Spleen (tissue), 11 donors: ENCODE data around the gene GCK. TPM values are rescaled to one million over a fixed set of nuclear protein-coding genes. Genes with fewer than 3 reads are reported as not detected.

Experiments used
- DNase-seq: peaks from one replicate; pipeline ENCODE4 v3.0.0-alpha.2; 2020
- H3K27ac ChIP-seq, 8 donors: fragments of 200-600 bp; sonication (generic) in 7 of 8; 1 replicate in 4 of 8; 2 replicates in 4 of 8; pipeline versions ENCODE4 v1.5.0 to v1.8.0; 2016 to 2021; ENCODE audit warnings: inconsistent platforms in 4 of 8, mild to moderate bottlenecking in 4 of 8, moderate library complexity in 1 of 8
- H3K27me3 ChIP-seq, 7 donors: fragments of 200-600 bp; sonication (generic) in 6 of 7; replicated peaks in 1 of 7; 1 replicate in 4 of 7; 2 replicates in 3 of 7; pipeline versions ENCODE4 v1.5.0 to v1.8.0; 2016 to 2021; ENCODE audit warnings: inconsistent platforms in 3 of 7, mild to moderate bottlenecking in 1 of 7
- H3K36me3 ChIP-seq, 6 donors: fragments of 200-600 bp; sonication (generic) in 5 of 6; 1 replicate in 4 of 6; 2 replicates in 2 of 6; pipeline versions ENCODE4 v1.5.0 to v1.8.0; 2016 to 2021; ENCODE audit warnings: inconsistent platforms in 2 of 6
- H3K4me1 ChIP-seq, 6 donors: fragments of 200-600 bp; sonication (generic) in 5 of 6; 1 replicate in 3 of 6; 2 replicates in 3 of 6; pipeline versions ENCODE4 v1.5.0 to v1.8.0; 2016 to 2021; ENCODE audit warnings: inconsistent platforms in 3 of 6
- H3K4me3 ChIP-seq, 8 donors: fragments of 200-600 bp; sonication (generic) in 7 of 8; 1 replicate in 4 of 8; 2 replicates in 4 of 8; pipeline versions ENCODE4 v1.5.0 to v1.8.0; 2016 to 2021; ENCODE audit warnings: inconsistent platforms in 4 of 8, mild to moderate bottlenecking in 4 of 8, moderate library complexity in 2 of 8
- H3K9me3 ChIP-seq, 8 donors: fragments of 200-600 bp; sonication (generic) in 7 of 8; 1 replicate in 4 of 8; 2 replicates in 4 of 8; pipeline versions ENCODE4 v1.5.0 to v1.8.0; 2016 to 2021; ENCODE audit warnings: inconsistent platforms in 4 of 8
- POLR2A ChIP-seq, 3 donors: fragments of 450-650 bp; IDR thresholded peaks; one replicate each; pipeline ENCODE4 v1.5.1; 2017; ENCODE audit warnings: antibody characterized with exemption in 3 of 3, mild to moderate bottlenecking in 1 of 3
- POLR2AphosphoS5 ChIP-seq, 3 donors: sonication (generic); formaldehyde crosslinking; IDR thresholded peaks; one replicate each; pipeline ENCODE4 v1.5.1; 2017; ENCODE audit warnings: antibody characterized with exemption in 3 of 3
- WGBS, 5 donors: extraction: QIAGEN DNeasy Blood & Tissue Kit in 3 of 5; methylation state at CpG; one replicate each; pipeline versions ENCODE4 v1.1.5 to v1.1.7; 2013 to 2018; 5-methylcytosine and 5-hydroxymethylcytosine counted together
- intact Hi-C: fragments of 100-400 bp; cut with DNase I; formaldehyde crosslinking; loops from one replicate; pipeline ENCODE4 v1.15.0; 2023; ENCODE audit warnings: low total_unique reads
- polyA plus RNA-seq, 3 donors: library from polyadenylated mRNA; stranded (reverse); fragments of 200-250 nt; gene quantifications; one replicate each; pipeline ENCODE4 v1.2.1, GENCODE V29; 2013
- total RNA-seq, 7 donors: library from RNA; depleted of rRNA in 3 of 7; stranded (reverse); fragments of >200 nt in 3 of 7; fragmentation: NEBNext Ultra II Directional in 4 of 7; extraction: Animal tissue kit (Norgen Biotek cat#: 25700) in 4 of 7; gene quantifications; one replicate each; pipeline versions ENCODE4 v1.1.0 to v1.2.1, GENCODE V29; 2016 to 2021
- TF ChIP-seq, protein P1 (sequence below), 11 experiments: fragments of 200-600 bp in 7 of 11; fragments of 450-650 bp in 4 of 11; sonication (generic) in 4 of 11; IDR thresholded peaks in 8 of 11; conservative IDR thresholded peaks in 3 of 11; 1 replicate in 7 of 11; 2 replicates in 4 of 11; pipeline versions ENCODE4 v1.4.0 to v1.8.0; 2016 to 2021; ENCODE audit warnings: antibody characterized with exemption in 11 of 11, inconsistent platforms in 4 of 11, mild to moderate bottlenecking in 1 of 11
- donor health status: healthy with polysubstance abuse.
- donor health status: DM: no; HTN: no; CAD: no; lungs with moderate emphysema.
- donor health status: DM: no; HTN: no; CAD: no.
- donor health status: Bipolar disorder and iron deficiency.
- donor health status: healthy.
- donor health status: DM: no; HTN: no; CAD: no.
- donor health status: DM: yes; HTN: yes; CAD: no.

Gene GCK
- total and polyA plus RNA-seq, 10 donors: 0.29 to 1.7 (median 0.55) TPM; not detected in 3

DNA sequence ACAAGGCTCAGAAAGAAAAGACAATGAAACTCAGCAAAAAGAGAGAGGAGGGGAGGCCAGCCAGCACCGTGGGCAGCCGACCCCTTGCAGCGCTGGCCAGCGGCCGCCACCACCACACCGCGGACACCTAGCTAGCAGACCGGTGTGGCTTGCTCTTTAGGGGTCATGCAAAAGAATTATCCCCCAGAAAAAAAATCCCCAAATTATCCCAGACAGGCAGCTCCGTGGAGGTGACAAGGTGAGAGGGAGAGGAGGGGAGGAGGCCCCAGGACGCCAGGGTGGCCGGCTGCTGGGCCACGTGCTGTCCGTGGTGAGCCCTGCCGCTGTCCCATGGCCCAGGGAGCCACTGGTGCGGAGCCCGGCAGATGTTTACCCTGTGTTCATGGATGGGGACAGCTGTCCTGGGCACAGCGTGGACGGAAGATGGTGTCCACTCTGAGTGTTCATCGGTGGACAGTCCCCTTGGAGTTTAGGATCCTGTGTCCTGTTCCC, 28.0 kb upstream of the GCK start:
- peak; percentile 76 for DNase-seq
- peaks cover 0 to 10% (median 0%) of the 10 kb centered on the region in 7 donors for H3K27me3 ChIP-seq
- peaks cover 0 to 28% (median 16%) of the 10 kb centered on the region in 6 donors for H3K36me3 ChIP-seq
- WGBS, 5 donors: 83 to 91% (median 89%) methylated on average over 18 to 19 of the region's 19 CpGs
- H3K4me1 ChIP-seq: peaks cover 0 to 6% (median 0%) of the 10 kb centered on the region in 6 donors
- no peaks in the 10 kb centered on the region for H3K9me3 ChIP-seq
- no peak overlapping the region for H3K4me3 ChIP-seq
- TF ChIP-seq POLR2AphosphoS5 (IDR thresholded peaks at IDR 0.05) (no peak), POLR2A (IDR thresholded peaks at IDR 0.05) (no peak)
- TF ChIP-seq, protein P1, sequence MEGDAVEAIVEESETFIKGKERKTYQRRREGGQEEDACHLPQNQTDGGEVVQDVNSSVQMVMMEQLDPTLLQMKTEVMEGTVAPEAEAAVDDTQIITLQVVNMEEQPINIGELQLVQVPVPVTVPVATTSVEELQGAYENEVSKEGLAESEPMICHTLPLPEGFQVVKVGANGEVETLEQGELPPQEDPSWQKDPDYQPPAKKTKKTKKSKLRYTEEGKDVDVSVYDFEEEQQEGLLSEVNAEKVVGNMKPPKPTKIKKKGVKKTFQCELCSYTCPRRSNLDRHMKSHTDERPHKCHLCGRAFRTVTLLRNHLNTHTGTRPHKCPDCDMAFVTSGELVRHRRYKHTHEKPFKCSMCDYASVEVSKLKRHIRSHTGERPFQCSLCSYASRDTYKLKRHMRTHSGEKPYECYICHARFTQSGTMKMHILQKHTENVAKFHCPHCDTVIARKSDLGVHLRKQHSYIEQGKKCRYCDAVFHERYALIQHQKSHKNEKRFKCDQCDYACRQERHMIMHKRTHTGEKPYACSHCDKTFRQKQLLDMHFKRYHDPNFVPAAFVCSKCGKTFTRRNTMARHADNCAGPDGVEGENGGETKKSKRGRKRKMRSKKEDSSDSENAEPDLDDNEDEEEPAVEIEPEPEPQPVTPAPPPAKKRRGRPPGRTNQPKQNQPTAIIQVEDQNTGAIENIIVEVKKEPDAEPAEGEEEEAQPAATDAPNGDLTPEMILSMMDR (IDR thresholded peaks at IDR 0.05 in 8 of 11, conservative IDR thresholded peaks at IDR 0.05 in 3 of 11): no peak
- H3K27ac ChIP-seq: no peak overlapping the region
- intact Hi-C loops: no loop called here

GRCh38 chr7:44216521-44217222, 27.4 kb upstream of the GCK start:
- TF ChIP-seq, protein P1 (IDR thresholded peaks at IDR 0.05 in 8 of 11, conservative IDR thresholded peaks at IDR 0.05 in 3 of 11): no peak
- no peak for TF ChIP-seq POLR2AphosphoS5 (IDR thresholded peaks at IDR 0.05)
- no peak for TF ChIP-seq POLR2A (IDR thresholded peaks at IDR 0.05)
- H3K27ac ChIP-seq: no peak overlapping the region

DNA sequence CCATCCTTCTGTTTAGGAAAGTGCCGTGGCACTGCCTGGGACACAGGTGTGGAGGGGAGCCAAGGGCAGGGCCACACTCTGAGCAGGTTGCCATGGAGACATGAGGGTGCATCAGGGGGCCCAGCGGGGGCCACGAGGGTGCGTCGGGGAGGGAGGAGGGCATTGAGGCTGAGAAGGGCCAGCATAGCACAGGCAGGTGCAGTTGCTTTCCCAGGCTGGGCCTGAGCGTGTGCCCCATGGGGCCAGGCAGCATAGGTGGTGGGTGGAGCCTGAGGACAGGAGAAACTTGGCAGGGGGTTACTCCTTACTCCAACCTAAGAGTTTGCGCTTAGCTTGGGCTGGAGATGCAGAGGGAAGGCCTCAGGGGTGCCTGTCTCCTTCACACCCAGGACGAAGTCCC, 26.8 kb upstream of the GCK start:
- H3K4me1 ChIP-seq: peaks cover 0 to 6% (median 0%) of the 10 kb centered on the region in 6 donors
- peaks cover 0 to 5% (median 0%) of the 10 kb centered on the region in 7 donors for H3K27me3 ChIP-seq
- no peak for TF ChIP-seq POLR2AphosphoS5 (IDR thresholded peaks at IDR 0.05)
- TF ChIP-seq, protein P1 (IDR thresholded peaks at IDR 0.05 in 8 of 11, conservative IDR thresholded peaks at IDR 0.05 in 3 of 11): no peak
- TF ChIP-seq POLR2A (IDR thresholded peaks at IDR 0.05): no peak
- WGBS, 5 donors: 74 to 84% (median 80%) methylated on average over 7 to 8 of the region's 8 CpGs
- H3K9me3 ChIP-seq: no peaks in the 10 kb centered on the region
- peak; percentile 54 for DNase-seq
- intact Hi-C loops: no loop called here
- no peak overlapping the region for H3K4me3 ChIP-seq
- peaks cover 4 to 40% (median 29%) of the 10 kb centered on the region in 6 donors for H3K36me3 ChIP-seq
- no peak overlapping the region for H3K27ac ChIP-seq

More at GRCh38 chr7:44216521-44217222, 27.4 kb upstream of the GCK start:
- no peak overlapping the region for H3K4me3 ChIP-seq
- 76 to 84% (median 81%) methylated on average over 11 to 13 of the region's 13 CpGs for WGBS, 5 donors
- H3K36me3 ChIP-seq: peaks cover 0 to 34% (median 22%) of the 10 kb centered on the region in 6 donors
- H3K27me3 ChIP-seq: peaks cover 0 to 10% (median 0%) of the 10 kb centered on the region in 7 donors
- intact Hi-C loops: no loop called here
- peak; percentile 54 for DNase-seq
- H3K4me1 ChIP-seq: peaks cover 0 to 6% (median 0%) of the 10 kb centered on the region in 6 donors
- H3K9me3 ChIP-seq: no peaks in the 10 kb centered on the region

DNA sequence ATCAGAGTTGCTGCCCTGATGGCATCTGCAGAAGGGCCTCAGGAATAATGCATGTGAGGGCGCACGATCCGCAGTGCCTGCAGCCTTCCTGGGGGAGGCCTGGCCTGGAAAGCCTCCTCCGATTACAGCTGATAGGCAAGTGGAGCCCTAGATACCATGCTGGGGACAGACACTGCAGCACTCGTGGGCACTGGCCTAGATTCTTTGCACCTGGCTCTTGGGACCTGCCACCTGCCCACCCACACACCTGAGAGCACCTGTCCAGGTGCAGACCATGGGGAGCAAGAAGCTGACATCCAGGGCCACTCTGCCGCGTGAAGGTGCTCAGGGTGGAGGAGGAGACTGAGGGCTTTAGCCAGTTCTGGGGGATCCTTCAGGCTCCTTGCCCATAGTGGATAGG, 26.3 kb upstream of the GCK start:
- H3K4me3 ChIP-seq: no peak overlapping the region
- peaks cover 0 to 5% (median 0%) of the 10 kb centered on the region in 7 donors for H3K27me3 ChIP-seq
- TF ChIP-seq POLR2A (IDR thresholded peaks at IDR 0.05) (no peak), POLR2AphosphoS5 (IDR thresholded peaks at IDR 0.05) (no peak)
- TF ChIP-seq, protein P1 (IDR thresholded peaks at IDR 0.05 in 8 of 11, conservative IDR thresholded peaks at IDR 0.05 in 3 of 11): no peak
- H3K4me1 ChIP-seq: peaks cover 0 to 6% (median 0%) of the 10 kb centered on the region in 6 donors
- peak; percentile 69 for DNase-seq
- no peak overlapping the region for H3K27ac ChIP-seq
- H3K9me3 ChIP-seq: no peaks in the 10 kb centered on the region
- intact Hi-C loops: no loop called here
- H3K36me3 ChIP-seq: peaks cover 5 to 45% (median 34%) of the 10 kb centered on the region in 6 donors
- WGBS, 5 donors: 86 to 96% (median 90%) methylated on average over 7 of the region's 7 CpGs
